Measurements from ENCODE around the gene PSPH.
"Not testable (repeated sequence)": the region's sequence is repeated elsewhere in the genome, so short reads cannot be mapped to it uniquely, and the experiment has no call there.

The PSPH gene

DNA sequence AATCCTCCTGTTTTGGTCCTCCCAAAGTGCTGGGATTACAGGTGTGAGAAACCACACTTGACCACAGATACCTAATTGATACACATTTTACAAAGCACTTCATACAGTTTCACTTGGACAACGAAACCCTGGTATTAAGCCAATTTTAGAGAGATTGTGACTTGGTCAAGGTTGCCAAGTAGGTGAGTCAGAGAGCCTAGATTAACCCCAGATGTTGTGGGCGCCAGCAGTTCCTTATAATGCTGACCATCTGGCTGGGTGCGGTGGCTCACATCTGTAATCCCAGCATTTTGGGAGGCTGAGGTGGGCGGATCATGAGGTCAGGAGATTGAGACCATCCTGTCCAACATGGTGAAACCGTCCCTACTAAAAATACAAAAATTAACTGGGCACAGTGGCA lies 46.5 kb upstream of the PSPH start:
- TF ChIP-seq SPI1 (IDR thresholded peaks at IDR 0.05; ENCODE audit: borderline replicate concordance, low read depth) (no peak; the same call in 1 of the 2 replicates), REST (IDR thresholded peaks at IDR 0.05; ENCODE audit: insufficient replicate concordance, low read depth) (no peak), POLR2AphosphoS5 (IDR thresholded peaks at IDR 0.05; ENCODE audit: low read depth) (no peak), GABPA (IDR thresholded peaks at IDR 0.05; ENCODE audit: low read depth) (no peak), CTCF (IDR thresholded peaks at IDR 0.05; ENCODE audit: insufficient read depth, low read length) (no peak)
- DNase-seq (ENCODE audit: low read depth in 1 of 2, low spot score in 1 of 2), result no peak
- H3K4me3 ChIP-seq (replicated peaks; ENCODE audit: insufficient read depth, low read length), result no peak overlapping the region
- no peak overlapping the region for H3K27ac ChIP-seq (replicated peaks)
- H3K27me3 ChIP-seq (ENCODE audit: insufficient read depth, poor library complexity, severe bottlenecking), result no peaks in the 10 kb centered on the region

DNA sequence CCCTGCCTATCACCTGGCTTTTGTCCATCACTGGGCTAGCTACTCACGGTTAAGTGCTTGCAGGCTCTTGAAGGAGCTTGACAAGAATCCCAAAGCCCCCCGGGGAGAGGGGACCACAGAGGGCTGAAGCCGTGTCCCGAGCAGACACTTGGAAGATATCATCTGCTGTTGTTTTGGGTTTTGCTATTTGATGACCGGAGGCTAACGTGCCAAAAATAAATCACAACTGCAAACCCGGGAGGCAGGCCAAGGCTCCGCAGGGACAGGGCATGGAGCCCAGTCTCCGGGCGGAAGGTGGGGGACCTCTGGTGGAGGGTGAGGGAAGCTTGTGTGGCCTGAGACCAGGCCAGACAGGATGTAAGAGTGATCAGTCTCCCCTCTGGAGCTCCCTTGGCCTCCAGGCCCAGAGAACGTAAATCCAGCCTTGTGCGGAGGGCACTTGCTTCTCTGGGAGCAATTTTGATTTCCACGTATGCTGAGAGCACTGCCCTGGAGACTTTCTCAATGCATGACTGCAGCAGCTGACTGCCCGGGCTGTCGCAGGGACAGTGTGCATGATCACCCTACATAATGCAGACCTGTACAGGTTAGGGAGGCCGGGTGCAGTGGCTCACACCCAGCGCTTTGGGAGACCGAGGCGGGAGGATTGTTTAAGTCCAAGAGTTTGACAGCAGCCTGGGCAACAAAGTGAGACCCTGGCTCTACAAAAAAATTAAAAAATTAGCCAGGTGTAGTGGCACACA lies 41.7 kb upstream of the PSPH start, which contains the start of gene PHKG1:
PHKG1 (minus strand) TSS at position 164 of the 743 bp plus-strand sequence. CDS start 4,011 bp downstream, outside the sequence.
- Histone ChIP-seq H3K27me3 (ENCODE audit: insufficient read depth, poor library complexity, severe bottlenecking) (no peaks in the 10 kb centered on the region), H3K27ac (replicated peaks) (no peak within 1 kb of the TSS), H3K4me3 (replicated peaks; ENCODE audit: insufficient read depth, low read length) (no peak within 1 kb of the TSS)
- no peak for DNase-seq (ENCODE audit: low read depth in 1 of 2, low spot score in 1 of 2)
- TF ChIP-seq SPI1 (IDR thresholded peaks at IDR 0.05; ENCODE audit: borderline replicate concordance, low read depth) (no peak), GABPA (IDR thresholded peaks at IDR 0.05; ENCODE audit: low read depth) (no peak), REST (IDR thresholded peaks at IDR 0.05; ENCODE audit: insufficient replicate concordance, low read depth) (no peak), CTCF (IDR thresholded peaks at IDR 0.05; ENCODE audit: insufficient read depth, low read length) (no peak), POLR2AphosphoS5 (IDR thresholded peaks at IDR 0.05; ENCODE audit: low read depth) (no peak)

GRCh38 chr7:56092388-56092787 lies 41.1 kb upstream of the PSPH start:
- H3K4me3 ChIP-seq (replicated peaks; ENCODE audit: insufficient read depth, low read length); H3K27me3 ChIP-seq (ENCODE audit: insufficient read depth, poor library complexity, severe bottlenecking); DNase-seq (ENCODE audit: low read depth in 1 of 2, low spot score in 1 of 2); H3K27ac ChIP-seq (replicated peaks): not testable (repeated sequence)

GRCh38 chr7:56091591-56091990 lies 40.3 kb upstream of the PSPH start:
- H3K27ac ChIP-seq (replicated peaks), result no peak overlapping the region
- no peak for DNase-seq (ENCODE audit: low read depth in 1 of 2, low spot score in 1 of 2)
- no peak for TF ChIP-seq GABPA (IDR thresholded peaks at IDR 0.05; ENCODE audit: low read depth)
- no peak for TF ChIP-seq CTCF (IDR thresholded peaks at IDR 0.05; ENCODE audit: insufficient read depth, low read length)
- TF ChIP-seq POLR2AphosphoS5 (IDR thresholded peaks at IDR 0.05; ENCODE audit: low read depth), result no peak
- no peak for TF ChIP-seq REST (IDR thresholded peaks at IDR 0.05; ENCODE audit: insufficient replicate concordance, low read depth)
- TF ChIP-seq SPI1 (IDR thresholded peaks at IDR 0.05; ENCODE audit: borderline replicate concordance, low read depth), result no peak
- H3K27me3 ChIP-seq (ENCODE audit: insufficient read depth, poor library complexity, severe bottlenecking), result no peaks in the 10 kb centered on the region
- no peak overlapping the region for H3K4me3 ChIP-seq (replicated peaks; ENCODE audit: insufficient read depth, low read length)
